ENCODE results near the gene SMIM21. TPM values are rescaled to one million over a fixed set of nuclear protein-coding genes. Genes with fewer than 3 reads are reported as not detected.

The SMIM21 gene
- total RNA-seq, 3 donors from 2014 or later = not detected

Other genes starting within 250 kb of the SMIM21 start
- gene PTGR3, start 218.6 kb downstream of the SMIM21 start, total RNA-seq = 10 to 100 TPM; 21.3 to 32.9 (median 22.9) TPM
- 10 to 100 TPM; 12.3 to 18.3 (median 16.4) TPM for gene TSHZ1, start 216.9 kb downstream of the SMIM21 start, total RNA-seq

Measured in breast epithelium (tissue), 3 donors.